ENCODE results near the gene EGFLAM.

Gene EGFLAM

DNA sequence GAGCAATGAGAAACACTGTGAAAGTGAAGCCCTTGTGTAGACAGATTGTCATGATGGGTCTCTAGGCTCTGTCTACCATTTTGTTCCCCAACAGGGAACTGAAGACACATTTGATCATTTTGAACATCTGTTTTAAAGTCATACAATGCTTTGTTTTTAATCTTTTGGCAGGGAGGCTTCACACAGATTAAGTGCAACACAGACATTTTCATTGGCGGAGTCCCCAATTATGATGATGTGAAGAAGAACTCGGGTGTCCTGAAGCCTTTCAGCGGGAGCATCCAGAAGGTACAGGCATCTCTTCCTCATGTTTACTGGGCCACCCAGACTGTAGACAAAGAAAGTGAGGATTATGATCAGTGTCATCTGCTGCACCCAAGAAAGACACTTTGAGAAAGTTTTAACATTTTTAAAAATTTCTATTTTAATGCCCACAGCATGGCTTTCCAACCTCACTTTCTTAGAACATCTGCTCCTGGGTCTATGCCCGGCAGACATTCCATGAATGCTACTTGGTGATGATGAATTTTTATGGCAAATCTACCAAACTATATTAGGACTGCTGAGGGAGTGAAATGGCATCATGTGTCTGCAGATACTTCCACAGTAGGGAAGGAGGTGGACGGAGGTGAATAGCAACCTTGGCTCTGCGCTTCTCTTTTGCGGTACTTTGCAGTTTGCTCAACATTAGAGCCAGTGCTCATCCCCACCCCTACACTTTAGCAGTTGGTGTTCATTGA, 176.8 kb downstream of the EGFLAM start:
- no peaks in the 10 kb centered on the region for H3K9me2 ChIP-seq (replicated peaks; ENCODE audit: insufficient read depth, low read length)
- H3F3A ChIP-seq (ENCODE audit: insufficient read depth), result no peaks in the 10 kb centered on the region
- H3K27ac ChIP-seq (ENCODE audit: low read depth, low read length), result no peak overlapping the region
- H3K9ac ChIP-seq (ENCODE audit: low read length), result no peak overlapping the region
- H3K79me2 ChIP-seq (ENCODE audit: insufficient read depth, low read length), result no peaks in the 10 kb centered on the region
- no peaks in the 10 kb centered on the region for H3K36me3 ChIP-seq (ENCODE audit: low read length)
- no peak overlapping the region for H3K4me2 ChIP-seq (ENCODE audit: low read depth, low read length, poor library complexity, severe bottlenecking)
- H3K27me3 ChIP-seq (ENCODE audit: low read length), result no peaks in the 10 kb centered on the region
- H3K9me3 ChIP-seq (ENCODE audit: insufficient read depth, low read length), result no peaks in the 10 kb centered on the region
- no peak overlapping the region for H2AFZ ChIP-seq (ENCODE audit: low read depth, low read length, severe bottlenecking)
- H4K20me1 ChIP-seq (ENCODE audit: low read depth, low read length), result no peaks in the 10 kb centered on the region
- H3K4me3 ChIP-seq (ENCODE audit: insufficient read depth, low read length, poor library complexity, severe bottlenecking), result no peak overlapping the region
- TF ChIP-seq, protein P1, sequence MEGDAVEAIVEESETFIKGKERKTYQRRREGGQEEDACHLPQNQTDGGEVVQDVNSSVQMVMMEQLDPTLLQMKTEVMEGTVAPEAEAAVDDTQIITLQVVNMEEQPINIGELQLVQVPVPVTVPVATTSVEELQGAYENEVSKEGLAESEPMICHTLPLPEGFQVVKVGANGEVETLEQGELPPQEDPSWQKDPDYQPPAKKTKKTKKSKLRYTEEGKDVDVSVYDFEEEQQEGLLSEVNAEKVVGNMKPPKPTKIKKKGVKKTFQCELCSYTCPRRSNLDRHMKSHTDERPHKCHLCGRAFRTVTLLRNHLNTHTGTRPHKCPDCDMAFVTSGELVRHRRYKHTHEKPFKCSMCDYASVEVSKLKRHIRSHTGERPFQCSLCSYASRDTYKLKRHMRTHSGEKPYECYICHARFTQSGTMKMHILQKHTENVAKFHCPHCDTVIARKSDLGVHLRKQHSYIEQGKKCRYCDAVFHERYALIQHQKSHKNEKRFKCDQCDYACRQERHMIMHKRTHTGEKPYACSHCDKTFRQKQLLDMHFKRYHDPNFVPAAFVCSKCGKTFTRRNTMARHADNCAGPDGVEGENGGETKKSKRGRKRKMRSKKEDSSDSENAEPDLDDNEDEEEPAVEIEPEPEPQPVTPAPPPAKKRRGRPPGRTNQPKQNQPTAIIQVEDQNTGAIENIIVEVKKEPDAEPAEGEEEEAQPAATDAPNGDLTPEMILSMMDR (IDR thresholded peaks at IDR 0.05; ENCODE audit: insufficient read depth, low read length, poor library complexity, severe bottlenecking), result no peak
- no peak for TF ChIP-seq EZH2phosphoT487 (conservative IDR thresholded peaks at IDR 0.05; ENCODE audit: low read length)

DNA sequence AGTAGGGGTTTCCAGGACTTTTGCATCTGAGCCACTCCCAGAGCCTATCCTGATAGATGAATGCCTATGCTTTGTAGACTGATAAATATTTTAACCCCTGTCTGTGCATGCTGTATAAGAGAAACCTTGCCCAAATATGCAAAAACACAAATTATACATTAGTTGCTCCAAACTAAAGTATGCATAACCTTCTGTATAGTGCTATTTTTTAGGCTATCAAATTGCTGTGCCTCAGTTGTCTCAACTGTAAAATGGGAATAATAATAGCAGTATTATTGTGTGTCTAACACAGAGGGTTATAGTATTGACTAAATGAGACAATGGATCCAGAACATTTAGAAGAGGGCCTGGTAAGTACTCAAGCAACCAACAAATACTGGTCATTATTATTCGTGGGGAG, 180.4 kb downstream of the EGFLAM start:
- Histone ChIP-seq H2AFZ (ENCODE audit: low read depth, low read length, severe bottlenecking) (no peak overlapping the region), H4K20me1 (ENCODE audit: low read depth, low read length) (no peaks in the 10 kb centered on the region), H3K36me3 (ENCODE audit: low read length) (no peaks in the 10 kb centered on the region)

DNA sequence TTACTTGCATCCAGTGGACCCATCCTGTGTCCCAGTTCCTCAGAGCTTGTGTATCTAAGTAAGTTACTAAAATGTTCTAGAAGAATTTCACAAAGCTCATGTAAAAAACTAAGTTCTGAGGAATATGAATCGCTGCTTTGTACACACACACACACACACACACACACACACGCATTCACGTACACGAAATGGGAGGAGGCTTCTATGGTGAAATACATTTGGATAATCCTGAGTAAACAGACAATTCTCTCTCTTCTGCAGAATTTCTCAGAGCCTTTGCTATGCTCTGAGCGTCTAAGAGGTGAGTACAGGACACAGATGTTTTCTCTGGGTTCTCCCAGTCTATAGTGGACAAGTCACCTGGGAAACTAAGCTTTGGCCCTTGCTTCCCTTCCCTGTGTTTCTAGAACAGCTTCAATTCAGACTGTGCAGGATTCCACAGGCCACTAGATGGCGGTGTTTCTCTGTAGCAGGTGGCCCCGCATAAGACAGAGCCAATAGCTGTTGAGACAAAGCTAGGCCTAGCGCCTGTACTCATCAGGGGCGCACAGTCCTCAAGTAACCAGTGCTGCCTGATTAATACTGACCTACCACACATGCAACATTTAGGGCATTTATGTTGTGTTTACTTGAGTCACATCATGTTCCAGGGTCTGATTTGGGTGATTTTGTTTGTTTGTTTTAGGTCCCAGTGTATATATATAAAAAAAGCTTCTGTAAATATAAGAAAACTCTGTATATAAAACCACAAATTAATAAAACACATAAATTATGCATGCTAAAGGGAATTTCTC, 183.3 kb downstream of the EGFLAM start:
- Histone ChIP-seq H3K4me3 (ENCODE audit: insufficient read depth, low read length, poor library complexity, severe bottlenecking) (no peak overlapping the region), H3F3A (ENCODE audit: insufficient read depth) (no peaks in the 10 kb centered on the region), H3K36me3 (ENCODE audit: low read length) (no peaks in the 10 kb centered on the region), H2AFZ (ENCODE audit: low read depth, low read length, severe bottlenecking) (no peak overlapping the region), H3K27ac (ENCODE audit: low read depth, low read length) (no peak overlapping the region), H3K9me2 (replicated peaks; ENCODE audit: insufficient read depth, low read length) (no peaks in the 10 kb centered on the region), H3K9me3 (ENCODE audit: insufficient read depth, low read length) (no peaks in the 10 kb centered on the region), H3K9ac (ENCODE audit: low read length) (no peak overlapping the region), H3K27me3 (ENCODE audit: low read length) (no peaks in the 10 kb centered on the region), H3K4me2 (ENCODE audit: low read depth, low read length, poor library complexity, severe bottlenecking) (no peak overlapping the region), H3K79me2 (ENCODE audit: insufficient read depth, low read length) (no peaks in the 10 kb centered on the region), H4K20me1 (ENCODE audit: low read depth, low read length) (no peaks in the 10 kb centered on the region)
- TF ChIP-seq EZH2phosphoT487 (conservative IDR thresholded peaks at IDR 0.05; ENCODE audit: low read length), result no peak
- TF ChIP-seq, protein P1 (IDR thresholded peaks at IDR 0.05; ENCODE audit: insufficient read depth, low read length, poor library complexity, severe bottlenecking), result peak; percentile 87

More for the DNA sequence above, 180.4 kb downstream of the EGFLAM start:
- Histone ChIP-seq H3K9ac (ENCODE audit: low read length) (no peak overlapping the region), H3K27ac (ENCODE audit: low read depth, low read length) (no peak overlapping the region), H3K4me3 (ENCODE audit: insufficient read depth, low read length, poor library complexity, severe bottlenecking) (no peak overlapping the region), H3K27me3 (ENCODE audit: low read length) (no peaks in the 10 kb centered on the region), H3K9me2 (replicated peaks; ENCODE audit: insufficient read depth, low read length) (no peaks in the 10 kb centered on the region), H3K79me2 (ENCODE audit: insufficient read depth, low read length) (no peaks in the 10 kb centered on the region), H3F3A (ENCODE audit: insufficient read depth) (no peaks in the 10 kb centered on the region), H3K4me2 (ENCODE audit: low read depth, low read length, poor library complexity, severe bottlenecking) (no peak overlapping the region), H3K9me3 (ENCODE audit: insufficient read depth, low read length) (no peaks in the 10 kb centered on the region)
- TF ChIP-seq EZH2phosphoT487 (conservative IDR thresholded peaks at IDR 0.05; ENCODE audit: low read length), result no peak
- TF ChIP-seq, protein P1 (IDR thresholded peaks at IDR 0.05; ENCODE audit: insufficient read depth, low read length, poor library complexity, severe bottlenecking), result no peak
